Mesothelial cell of epicardium (in vitro differentiated cells): ENCODE data around the gene SDR39U1. TPM values are rescaled to one million over a fixed set of nuclear protein-coding genes. Genes with fewer than 3 reads are reported as not detected.

Experiments
- DNase-seq, 2 experiments: peaks; one replicate each; pipeline ENCODE4 v3.0.0; 2021; ENCODE audit warnings: low spot score in 2 of 2; ENCODE audit not compliant: unreplicated experiment in 2 of 2
- H3K27ac Mint-ChIP-seq: 2 replicates; pipeline ENCODE4 v1.8.0; 2021; ENCODE audit warnings: mixed read lengths
- H3K27me3 Mint-ChIP-seq: 2 replicates; pipeline ENCODE4 v1.8.0; 2021; ENCODE audit warnings: low read depth, mixed read lengths
- H3K36me3 Mint-ChIP-seq: 2 replicates; pipeline ENCODE4 v1.8.0; 2021; ENCODE audit warnings: mixed read lengths
- H3K4me1 Mint-ChIP-seq: 2 replicates; pipeline ENCODE4 v1.8.0; 2021; ENCODE audit warnings: mixed read lengths
- H3K4me3 Mint-ChIP-seq: 2 replicates; pipeline ENCODE4 v1.8.0; 2021; ENCODE audit warnings: mild to moderate bottlenecking, moderate library complexity, mixed read lengths
- H3K9me3 Mint-ChIP-seq: 2 replicates; pipeline ENCODE4 v1.8.0; 2021; ENCODE audit warnings: mixed read lengths
- CTCF ChIP-seq: fragments of 200-600 bp; sonication (generic); IDR thresholded peaks from one replicate; pipeline ENCODE4 v1.5.0; 2021; ENCODE audit warnings: antibody characterized with exemption; ENCODE audit not compliant: unreplicated experiment
- total RNA-seq: library from RNA; stranded (reverse); gene quantifications from 3 replicates; pipeline ENCODE4 v1.2.1, GENCODE V29; 2021

Gene SDR39U1
- total RNA-seq, 1 donor from 2014 or later = 69.3 TPM

GRCh38 chr14:24398293-24398652, 44.3 kb downstream of the SDR39U1 start:
- Mint-ChIP-seq H3K4me1 (peaks cover 82% of the 10 kb centered on the region), H3K27me3 (no peaks in the 10 kb centered on the region), H3K9me3 (peaks cover 5% of the 10 kb centered on the region), H3K4me3 (peak overlapping the region; percentile 46), H3K36me3 (peaks cover 2% of the 10 kb centered on the region), H3K27ac (peak overlapping the region; percentile 84)
- DNase-seq = peak; percentile 46 to 68
- TF ChIP-seq CTCF = no peak

- Mint-ChIP-seq H3K27ac (peak overlapping the region; percentile 84), H3K36me3 (peaks cover under 1% of the 10 kb centered on the region), H3K9me3 (peaks cover 5% of the 10 kb centered on the region), H3K4me1 (peaks cover 78% of the 10 kb centered on the region), H3K4me3 (peak overlapping the region; percentile 46), H3K27me3 (no peaks in the 10 kb centered on the region)
- DNase-seq = no peak
- no peak for TF ChIP-seq CTCF
Measured at GRCh38 chr14:24397639-24398292, 44.8 kb downstream of the SDR39U1 start.

- Mint-ChIP-seq H3K27ac (peak overlapping the region; percentile 84), H3K4me3 (no peak overlapping the region), H3K4me1 (peaks cover 76% of the 10 kb centered on the region), H3K9me3 (peaks cover 5% of the 10 kb centered on the region), H3K36me3 (no peaks in the 10 kb centered on the region), H3K27me3 (no peaks in the 10 kb centered on the region)
- no peak for TF ChIP-seq CTCF
- no peak for DNase-seq
Measured at GRCh38 chr14:24395609-24396582, 46.7 kb downstream of the SDR39U1 start.

GRCh38 chr14:24394275-24394674, 48.3 kb downstream of the SDR39U1 start:
- peak overlapping the region; percentile 10 for H3K4me3 Mint-ChIP-seq
- TF ChIP-seq CTCF = no peak

GRCh38 chr14:24392325-24393091, 50.1 kb downstream of the SDR39U1 start:
- DNase-seq = no peak
- Mint-ChIP-seq H3K27me3 (no peaks in the 10 kb centered on the region), H3K4me1 (peaks cover 70% of the 10 kb centered on the region), H3K36me3 (no peaks in the 10 kb centered on the region), H3K4me3 (peak overlapping the region; percentile 22), H3K9me3 (peaks cover 5% of the 10 kb centered on the region), H3K27ac (peak overlapping the region; percentile 85)
- TF ChIP-seq CTCF = no peak

More at GRCh38 chr14:24394275-24394674, 48.3 kb downstream of the SDR39U1 start:
- Mint-ChIP-seq H3K9me3 (peaks cover 5% of the 10 kb centered on the region), H3K36me3 (no peaks in the 10 kb centered on the region), H3K27me3 (no peaks in the 10 kb centered on the region), H3K27ac (peak overlapping the region; percentile 77), H3K4me1 (peaks cover 69% of the 10 kb centered on the region)
- DNase-seq = no peak
